Measurements from ENCODE around the gene RAD51B. TPM values are rescaled to one million over a fixed set of nuclear protein-coding genes. Genes with fewer than 3 reads are reported as not detected.

RAD51B gene
- total and polyA plus RNA-seq, 9 of the 15 experiments (the other 6 are each of a cell fraction or from before 2014, with no cell fraction given) = 8.5 to 17.3 (median 11.3) TPM

- Histone ChIP-seq H3K4me2 (ENCODE audit: insufficient read depth, low read length) (no peak overlapping the region), H3K36me3 (ENCODE audit: control insufficient read depth, insufficient read depth, low read length) (no peaks in the 10 kb centered on the region), H3K79me2 (ENCODE audit: control insufficient read depth, insufficient read depth, low read length) (no peaks in the 10 kb centered on the region), H2AFZ (ENCODE audit: low read depth, low read length) (no peak overlapping the region), H3K9ac (ENCODE audit: insufficient read depth in 1 of 2, low read depth in 2 of 2, low read length in 2 of 2) (no peak overlapping the region), H3K4me1 (replicated peaks in 1 of 2; ENCODE audit: control insufficient read depth in 2 of 2, insufficient read depth in 2 of 2, low read length in 2 of 2) (peaks cover 0 to 6% of the 10 kb centered on the region in 2 experiments; a peak in 3 of 5 replicates), H3K27me3 (ENCODE audit: control insufficient read depth in 2 of 2, insufficient read depth in 2 of 2, low read length in 2 of 2) (no peaks in the 10 kb centered on the region), H3K9me3 (replicated peaks; ENCODE audit: control insufficient read depth, insufficient read depth, low read depth, low read length) (no peaks in the 10 kb centered on the region), H4K20me1 (replicated peaks; ENCODE audit: control insufficient read depth, insufficient read depth, low read length) (no peaks in the 10 kb centered on the region), H3K9me1 (ENCODE audit: control insufficient read depth, insufficient read depth, low read length) (no peaks in the 10 kb centered on the region), H3K4me3 (no peak overlapping the region), H3K27ac (ENCODE audit: extremely low read depth, low read depth, low read length) (no peak overlapping the region)
- in situ Hi-C loops (cut with MboI) = no loop called here
- BruUV-seq (replicated peaks) = no TSS peak
- FAIRE-seq (no peak), ATAC-seq (no peak), DNase-seq (ENCODE audit: extremely low read depth in 1 of 4, low spot score in 3 of 4) (no peak)
- CTCF ChIA-PET (ENCODE audit: low intra/inter-chr PET ratio) = no interaction called here
- no peak for TF ChIP-seq SOX6 (IDR thresholded peaks at IDR 0.05)
- TF ChIP-seq FOXK1 (CRISPR knock-in tag; IDR thresholded peaks at IDR 0.05; ENCODE audit: borderline replicate concordance) = no peak
- no peak for TF ChIP-seq HOMEZ (CRISPR knock-in tag; IDR thresholded peaks at IDR 0.05)
- no peak for TF ChIP-seq GTF2A2 (tag; IDR thresholded peaks at IDR 0.05)
- POLR2A ChIA-PET = no interaction called here
- intact Hi-C loops (cut with micrococcal nuclease) = no loop called here
- 83% methylated on average over 1 of the region's 1 CpG for WGBS (ENCODE audit: insufficient coverage, low coverage, missing lambda C conversion rate)
Observed at GRCh38 chr14:68340262-68340661, 520.7 kb downstream of the RAD51B start.

Measured in K562 (cell line).